IMR-90 (cell line): ENCODE data around the gene ZNF598. TPM values are rescaled to one million over a fixed set of nuclear protein-coding genes. Genes with fewer than 3 reads are reported as not detected.

Source experiments
- ATAC-seq: fragments of 200-7000 bp; cut with Tn5 transposase; 2 replicates; pipeline ENCODE4 v1.9.1; 2020; ENCODE audit warnings: low read depth, mild to moderate bottlenecking, moderate library complexity
- BruUV-seq: library from RNA; stranded (reverse); fragments of 400-500 nt; replicated peaks from 2 replicates; lab custom pipeline; 2021; lab: Mats Ljungman, UMichigan
- CTCF ChIA-PET: fragments of 300-600 bp; formaldehyde crosslinking; extraction: SDS; loops from one replicate; lab custom pipeline; 2021; ENCODE audit warnings: antibody characterized with exemption; lab: Yijun Ruan, JAX
- POLR2A ChIA-PET: fragments of 300-600 bp; sonication (Branson Sonifier 250); formaldehyde crosslinking; loops from one replicate; lab custom pipeline; 2022; ENCODE audit warnings: antibody characterized with exemption; ENCODE audit not compliant: unreplicated experiment; lab: Charles Lee
- DNase-seq: peaks from one replicate; pipeline ENCODE4 v3.0.0; 2013
- H2AFZ ChIP-seq: replicated peaks from 2 replicates; pipeline ENCODE3; 2013; ENCODE audit warnings: low read length, mild to moderate bottlenecking; ENCODE audit not compliant: poor library complexity
- H2AK5ac ChIP-seq: 2 replicates; pipeline ENCODE4 v1.6.1; 2013; ENCODE audit warnings: low read depth, low read length, inconsistent platforms
- H2AK9ac ChIP-seq: replicated peaks from 2 replicates; pipeline ENCODE3; 2013; ENCODE audit warnings: mild to moderate bottlenecking, low read depth, low read length, moderate library complexity; ENCODE audit not compliant: poor library complexity
- H2BK120ac ChIP-seq: 2 replicates; pipeline ENCODE4 v1.6.1; 2013; ENCODE audit warnings: low read depth, low read length, inconsistent platforms
- H2BK15ac ChIP-seq: 3 replicates; pipeline ENCODE4 v1.6.1; 2013; ENCODE audit warnings: low read depth, low read length, inconsistent platforms
- H2BK20ac ChIP-seq: 2 replicates; pipeline ENCODE4 v1.6.1; 2013; ENCODE audit warnings: low read depth, mild to moderate bottlenecking, inconsistent platforms, low read length, moderate library complexity
- H2BK5ac ChIP-seq: 2 replicates; pipeline ENCODE4 v1.6.1; 2013; ENCODE audit warnings: mild to moderate bottlenecking, low read depth, low read length, inconsistent platforms; ENCODE audit not compliant: poor library complexity, severe bottlenecking
- H3K14ac ChIP-seq: replicated peaks from 2 replicates; pipeline ENCODE4 v1.6.1; 2013; ENCODE audit warnings: low read depth, low read length, inconsistent platforms
- H3K18ac ChIP-seq: 2 replicates; pipeline ENCODE4 v1.6.1; 2013; ENCODE audit warnings: low read depth, low read length, control low read depth
- H3K23ac ChIP-seq: 2 replicates; pipeline ENCODE4 v1.6.1; 2013; ENCODE audit warnings: low read depth, low read length, inconsistent platforms
- H3K27ac ChIP-seq: 2 replicates; pipeline ENCODE4 v1.5.1; 2013; ENCODE audit warnings: mild to moderate bottlenecking, control low read depth, low read length; ENCODE audit not compliant: insufficient read depth
- H3K27me3 ChIP-seq: 2 replicates; pipeline ENCODE4 v1.6.1; 2013; ENCODE audit warnings: low read length; ENCODE audit not compliant: control insufficient read depth, insufficient read depth
- H3K36me3 ChIP-seq: 2 replicates; pipeline ENCODE4 v1.6.1; 2013; ENCODE audit warnings: low read length, mixed read lengths; ENCODE audit not compliant: control insufficient read depth, insufficient read depth
- H3K4ac ChIP-seq: 2 replicates; pipeline ENCODE4 v1.6.1; 2013; ENCODE audit warnings: low read depth, low read length, inconsistent platforms
- H3K4me1 ChIP-seq: 2 replicates; pipeline ENCODE4 v1.6.1; 2013; ENCODE audit warnings: low read length, mixed read lengths; ENCODE audit not compliant: control insufficient read depth, insufficient read depth
- H3K4me2 ChIP-seq: 2 replicates; pipeline ENCODE4 v1.6.1; 2013; ENCODE audit warnings: low read depth, mild to moderate bottlenecking, control low read depth, low read length, moderate library complexity
- H3K4me3 ChIP-seq: 2 replicates; pipeline ENCODE4 v1.5.1; 2013; ENCODE audit warnings: low read depth, mild to moderate bottlenecking, control low read depth, low read length, moderate library complexity; ENCODE audit not compliant: insufficient read depth
- H3K56ac ChIP-seq: 2 replicates; pipeline ENCODE4 v1.6.1; 2013; ENCODE audit warnings: low read length, inconsistent platforms; ENCODE audit not compliant: insufficient read depth; ENCODE audit errors: extremely low read depth
- H3K79me1 ChIP-seq, 2 experiments: 2 replicates each; pipeline ENCODE4 v1.6.1; 2013; ENCODE audit warnings: low read length in 2 of 2, inconsistent platforms in 1 of 2, low read depth in 1 of 2
- H3K9ac ChIP-seq: 2 replicates; pipeline ENCODE4 v1.6.1; 2013; ENCODE audit warnings: low read depth, low read length, control low read depth
- H3K9me1 ChIP-seq: 2 replicates; pipeline ENCODE4 v1.6.1; 2013; ENCODE audit warnings: low read length, inconsistent platforms; ENCODE audit not compliant: insufficient read depth
- H3K9me3 ChIP-seq: 2 replicates; pipeline ENCODE4 v1.6.1; 2013; ENCODE audit warnings: low read length; ENCODE audit not compliant: control insufficient read depth, insufficient read depth
- H4K20me1 ChIP-seq: 2 replicates; pipeline ENCODE4 v1.6.1; 2013; ENCODE audit warnings: low read length, inconsistent platforms; ENCODE audit not compliant: insufficient read depth
- H4K5ac ChIP-seq: 2 replicates; pipeline ENCODE4 v1.6.1; 2013; ENCODE audit warnings: mild to moderate bottlenecking, low read depth, low read length, control low read depth
- H4K8ac ChIP-seq, 2 experiments: 2 replicates each; pipeline ENCODE4 v1.6.1; 2013; ENCODE audit warnings: low read depth in 2 of 2, low read length in 2 of 2, control low read depth in 1 of 2, inconsistent platforms in 1 of 2
- H4K91ac ChIP-seq: 2 replicates; pipeline ENCODE4 v1.6.1; 2013; ENCODE audit warnings: low read depth, low read length, inconsistent platforms; ENCODE audit not compliant: insufficient read depth
- BHLHE40 ChIP-seq: fragments of 150-350 bp; IDR thresholded peaks from 2 replicates; pipeline ENCODE4 v1.6.1; 2016; ENCODE audit warnings: mild to moderate bottlenecking, low read depth, low read length
- CEBPB ChIP-seq: IDR thresholded peaks from 2 replicates; pipeline ENCODE4 v1.6.1; 2012; ENCODE audit warnings: low read depth, low read length, improper control_type of control experiment
- CHD1 ChIP-seq: IDR thresholded peaks from 2 replicates; pipeline ENCODE4 v1.6.1; 2012; ENCODE audit warnings: low read depth, low read length, improper control_type of control experiment
- CTCF ChIP-seq: conservative IDR thresholded peaks from 2 replicates; pipeline ENCODE4 v1.5.1; 2012; ENCODE audit warnings: mild to moderate bottlenecking, low read depth, low read length, improper control_type of control experiment
- MAFK ChIP-seq: IDR thresholded peaks from 2 replicates; pipeline ENCODE4 v1.6.1; 2012; ENCODE audit warnings: low read depth, low read length, improper control_type of control experiment
- MAZ ChIP-seq: IDR thresholded peaks from 2 replicates; pipeline ENCODE4 v1.6.1; 2012; ENCODE audit warnings: low read depth, mild to moderate bottlenecking, low read length, improper control_type of control experiment, moderate library complexity, borderline replicate concordance
- MXI1 ChIP-seq: IDR thresholded peaks from 2 replicates; pipeline ENCODE4 v1.6.1; 2012; ENCODE audit warnings: low read depth, mild to moderate bottlenecking, low read length, moderate library complexity, borderline replicate concordance
- NFE2L2 ChIP-seq: fragments of 150-350 bp; IDR thresholded peaks from 2 replicates; pipeline ENCODE4 v1.6.1; 2016; ENCODE audit warnings: low read depth, mild to moderate bottlenecking, low read length
- POLR2A ChIP-seq: IDR thresholded peaks from 2 replicates; pipeline ENCODE4 v1.6.1; 2012; ENCODE audit warnings: mild to moderate bottlenecking, low read depth, low read length
- SMC3 ChIP-seq: fragments of 150-350 bp; IDR thresholded peaks from 2 replicates; pipeline ENCODE4 v1.6.1; 2016; ENCODE audit warnings: low read depth, mild to moderate bottlenecking, antibody characterized with exemption, low read length, moderate library complexity
- WGBS, 2 experiments: methylation state at CpG; one replicate each; pipeline versions ENCODE4 v1.1.5 to v1.1.7; 2013; ENCODE audit warnings: missing lambda C conversion rate in 2 of 2; ENCODE audit not compliant: insufficient read length in 1 of 2; ENCODE audit errors: extremely low coverage in 2 of 2; 5-methylcytosine and 5-hydroxymethylcytosine counted together
- dilution Hi-C: fragments of 300-500 bp; cut with HindIII; formaldehyde crosslinking; loops from one replicate; pipeline ENCODE4 v1.14.3; 2018; ENCODE audit warnings: low sequenced_read_pairs; ENCODE audit not compliant: unreplicated experiment
- in situ Hi-C: fragments of 300-500 bp; cut with MboI; formaldehyde crosslinking; loops from 3 replicates; pipeline ENCODE4 v1.14.3; 2019; ENCODE audit warnings: low sequenced_read_pairs, inconsistent platforms, mixed read lengths
- intact Hi-C: fragments of 100-400 bp; cut with micrococcal nuclease; formaldehyde crosslinking; loops from 2 replicates; pipeline ENCODE4 v1.10.0; 2022
- polyA plus RNA-seq, 3 experiments: library from polyadenylated mRNA; depleted of rRNA; stranded (reverse); fragments of >200 nt; gene quantifications; 2 replicates each; pipeline ENCODE4 v1.2.3, GENCODE V29; 2012; ENCODE audit warnings: low replicate concordance in 1 of 3
- total RNA-seq: library from RNA; depleted of rRNA; stranded (reverse); fragments of >200 nt; gene quantifications from 2 replicates; pipeline ENCODE4 v1.2.3, GENCODE V29; 2012
- TF ChIP-seq, protein P1 (sequence below): fragments of 150-350 bp; IDR thresholded peaks from 2 replicates; pipeline ENCODE4 v1.6.1; 2016; ENCODE audit warnings: low read depth, mild to moderate bottlenecking, low read length, moderate library complexity, borderline replicate concordance

The ZNF598 gene
- total and polyA plus RNA-seq, 2 of the 4 experiments (the other 2 are of a cell fraction) = 3.4 to 36.4 TPM

GRCh38 chr16:2040041-2040786 is 30.6 kb upstream of the ZNF598 start (continued):
- TF ChIP-seq POLR2A = no peak; the same call in 1 of the 2 replicates
- TF ChIP-seq CHD1 = no peak

- Histone ChIP-seq H3K14ac (peak overlapping the region; percentile 87), H2AK9ac (peak overlapping the region; percentile 99), H2AFZ (peak overlapping the region; percentile 85), H3K4me3 (no peak overlapping the region), H3K9me3 (no peaks in the 10 kb centered on the region), H2BK120ac (peak overlapping the region; percentile 98), H2BK20ac (peak overlapping the region; percentile 82), H4K5ac (peak overlapping the region; percentile 87), H3K4me1 (peaks cover 59% of the 10 kb centered on the region), H4K8ac (peak overlapping the region; percentile 79 to 99), H3K23ac (peak overlapping the region; percentile 83), H3K27me3 (no peaks in the 10 kb centered on the region), H3K9ac (peak overlapping the region; percentile 47), H3K27ac (peak overlapping the region; percentile 93), H3K9me1 (peaks cover 19% of the 10 kb centered on the region), H3K18ac (peak overlapping the region; percentile 89), H2BK5ac (peak overlapping the region; percentile 96), H4K91ac (peak overlapping the region; percentile 100), H3K4me2 (peak overlapping the region; percentile 9), H3K36me3 (peaks cover 33% of the 10 kb centered on the region; the same call in 1 of the 2 replicates), H3K56ac (peak overlapping the region; percentile 54; the same call in 1 of the 2 replicates), H3K4ac (peak overlapping the region; percentile 96), H4K20me1 (no peaks in the 10 kb centered on the region), H2BK15ac (peak overlapping the region; percentile 85), H3K79me1 (peaks cover 14 to 51% of the 10 kb centered on the region in 2 experiments; a peak in 3 of 4 replicates), H2AK5ac (peak overlapping the region; percentile 99)
- ChIA-PET POLR2A (interaction anchor here (0.5 to 0.6 kb wide), 2 partner anchors 17 to 44 kb away, joined by 4 to 7 read pairs; no protein-coding TSS in a partner anchor), CTCF (no interaction called here)
- dilution Hi-C loops (no loop called here), in situ Hi-C loops (no loop called here), intact Hi-C loops (loop anchor here (1.0 kb wide), 1 partner anchor 16 kb away; no protein-coding TSS in a partner anchor)
- BruUV-seq = no TSS peak
- 11% methylated on average over 7 of the region's 29 CpGs; no CpG with 5 or more reads in 1 of the 2 experiments for WGBS, 2 experiments
- DNase-seq (peak; percentile 93), ATAC-seq (peak; percentile 70)
- TF ChIP-seq SMC3 (no peak), CTCF (no peak), MAFK (no peak), MAZ (peak; percentile 85; the same call in 1 of the 2 replicates), NFE2L2 (no peak), POLR2A (peak; percentile 33; the same call in 1 of the 2 replicates), CEBPB (no peak), BHLHE40 (peak; percentile 91), MXI1 (peak; percentile 69; the same call in 1 of the 2 replicates)
- TF ChIP-seq, protein P1, sequence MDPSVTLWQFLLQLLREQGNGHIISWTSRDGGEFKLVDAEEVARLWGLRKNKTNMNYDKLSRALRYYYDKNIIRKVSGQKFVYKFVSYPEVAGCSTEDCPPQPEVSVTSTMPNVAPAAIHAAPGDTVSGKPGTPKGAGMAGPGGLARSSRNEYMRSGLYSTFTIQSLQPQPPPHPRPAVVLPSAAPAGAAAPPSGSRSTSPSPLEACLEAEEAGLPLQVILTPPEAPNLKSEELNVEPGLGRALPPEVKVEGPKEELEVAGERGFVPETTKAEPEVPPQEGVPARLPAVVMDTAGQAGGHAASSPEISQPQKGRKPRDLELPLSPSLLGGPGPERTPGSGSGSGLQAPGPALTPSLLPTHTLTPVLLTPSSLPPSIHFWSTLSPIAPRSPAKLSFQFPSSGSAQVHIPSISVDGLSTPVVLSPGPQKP = no peak
Measured at GRCh38 chr16:2039274-2040031, 29.8 kb upstream of the ZNF598 start.
